Fibroblast of mammary gland (primary cell): ENCODE results near the gene JMJD1C.

ENCODE experiments used
- DNase-seq: peaks from one replicate; pipeline ENCODE4 v3.0.0-alpha.2; 2010; ENCODE audit warnings: low read depth
- H3K4me3 ChIP-seq: 2 replicates; pipeline ENCODE4 v1.5.1; 2011; ENCODE audit warnings: low read depth, mild to moderate bottlenecking, low read length, moderate library complexity; ENCODE audit not compliant: control insufficient read depth
- CTCF ChIP-seq: conservative IDR thresholded peaks from 2 replicates; pipeline ENCODE4 v1.5.1; 2011; ENCODE audit warnings: low read depth, low read length, inconsistent platforms; ENCODE audit not compliant: control insufficient read depth, insufficient read depth

Gene JMJD1C

GRCh38 chr10:63123727-63124362 is 341.9 kb downstream of the JMJD1C start:
- DNase-seq: no peak
- no peak for TF ChIP-seq CTCF
- no peak overlapping the region for H3K4me3 ChIP-seq

DNA sequence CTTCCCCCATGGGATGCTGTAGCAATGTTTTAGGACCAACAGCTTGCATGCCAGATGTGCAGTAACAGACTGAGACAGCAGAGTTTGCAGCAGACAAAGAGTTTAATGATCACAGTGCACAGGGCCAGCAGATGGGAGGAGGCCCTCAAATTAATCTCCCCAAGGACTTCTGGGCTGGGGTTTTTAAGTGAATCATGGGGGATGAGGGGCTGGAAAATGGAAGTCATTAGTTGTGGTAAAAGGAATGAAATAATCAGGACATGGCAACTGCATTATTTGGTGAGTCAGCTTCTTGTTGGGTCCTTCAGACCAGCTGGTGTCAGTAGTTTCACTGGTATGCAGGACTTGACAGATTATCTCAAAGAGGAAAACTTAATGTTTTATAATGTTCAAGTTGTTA is 345.2 kb downstream of the JMJD1C start:
- no peak overlapping the region for H3K4me3 ChIP-seq
- no peak for TF ChIP-seq CTCF
- DNase-seq: peak; percentile 99

DNA sequence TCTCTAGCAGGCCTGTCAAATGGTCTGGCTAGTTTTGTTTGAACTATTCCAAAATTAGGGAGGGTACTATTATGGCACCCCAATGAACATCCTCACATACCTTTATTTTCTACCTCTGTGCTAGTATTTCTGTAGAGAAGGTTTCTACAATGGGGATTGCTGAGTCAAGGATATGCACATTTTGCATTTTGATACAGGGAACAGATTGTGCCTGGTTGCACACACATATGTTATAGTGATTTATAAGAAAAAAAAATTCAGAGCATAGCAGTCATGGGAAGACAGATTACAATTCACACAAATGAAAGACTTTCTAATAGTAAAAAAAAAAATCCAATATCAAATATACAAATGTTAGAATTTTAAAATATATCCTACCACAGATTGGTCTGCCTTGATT is 346.7 kb downstream of the JMJD1C start:
- DNase-seq: no peak
- no peak overlapping the region for H3K4me3 ChIP-seq
- no peak for TF ChIP-seq CTCF
